ENCODE results near the gene NEK4.

DNA sequence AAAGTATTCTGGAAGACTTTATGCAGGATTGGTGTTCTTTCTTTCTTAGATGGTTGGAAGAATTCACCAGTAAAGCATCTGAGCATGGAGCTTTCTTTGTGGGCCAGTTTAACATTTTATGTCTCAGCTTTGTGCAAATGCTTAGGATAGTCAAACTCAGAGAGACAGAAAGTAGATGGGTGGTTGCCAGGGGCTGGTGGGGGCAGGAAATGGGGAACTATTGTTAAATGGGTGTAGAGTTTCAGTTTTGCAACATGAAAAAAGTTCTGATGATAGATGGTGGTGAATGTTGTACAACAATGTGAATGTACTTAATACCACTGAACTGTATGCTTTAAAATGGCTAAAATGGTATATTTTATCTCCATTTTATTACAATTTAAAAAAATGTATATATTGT is 40.1 kb downstream of the NEK4 start:
- no peak for TF ChIP-seq YY1 (IDR thresholded peaks at IDR 0.05)
- TF ChIP-seq, protein P1, sequence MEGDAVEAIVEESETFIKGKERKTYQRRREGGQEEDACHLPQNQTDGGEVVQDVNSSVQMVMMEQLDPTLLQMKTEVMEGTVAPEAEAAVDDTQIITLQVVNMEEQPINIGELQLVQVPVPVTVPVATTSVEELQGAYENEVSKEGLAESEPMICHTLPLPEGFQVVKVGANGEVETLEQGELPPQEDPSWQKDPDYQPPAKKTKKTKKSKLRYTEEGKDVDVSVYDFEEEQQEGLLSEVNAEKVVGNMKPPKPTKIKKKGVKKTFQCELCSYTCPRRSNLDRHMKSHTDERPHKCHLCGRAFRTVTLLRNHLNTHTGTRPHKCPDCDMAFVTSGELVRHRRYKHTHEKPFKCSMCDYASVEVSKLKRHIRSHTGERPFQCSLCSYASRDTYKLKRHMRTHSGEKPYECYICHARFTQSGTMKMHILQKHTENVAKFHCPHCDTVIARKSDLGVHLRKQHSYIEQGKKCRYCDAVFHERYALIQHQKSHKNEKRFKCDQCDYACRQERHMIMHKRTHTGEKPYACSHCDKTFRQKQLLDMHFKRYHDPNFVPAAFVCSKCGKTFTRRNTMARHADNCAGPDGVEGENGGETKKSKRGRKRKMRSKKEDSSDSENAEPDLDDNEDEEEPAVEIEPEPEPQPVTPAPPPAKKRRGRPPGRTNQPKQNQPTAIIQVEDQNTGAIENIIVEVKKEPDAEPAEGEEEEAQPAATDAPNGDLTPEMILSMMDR (IDR thresholded peaks at IDR 0.05; ENCODE audit: low read depth, low read length, missing input control), result no peak
- TF ChIP-seq REST (IDR thresholded peaks at IDR 0.05), result no peak
- TF ChIP-seq ZBTB33 (IDR thresholded peaks at IDR 0.05), result no peak
- no peak for TF ChIP-seq TAF1 (conservative IDR thresholded peaks at IDR 0.05)
- TF ChIP-seq SP1 (IDR thresholded peaks at IDR 0.05), result no peak
- no peak for TF ChIP-seq RAD21 (IDR thresholded peaks at IDR 0.05)
- TF ChIP-seq JUND (IDR thresholded peaks at IDR 0.05), result no peak
- no peak for TF ChIP-seq RXRA (IDR thresholded peaks at IDR 0.05)
- TF ChIP-seq MAX (IDR thresholded peaks at IDR 0.05), result no peak
- TF ChIP-seq GABPA (IDR thresholded peaks at IDR 0.05 in 1 of 2, conservative IDR thresholded peaks at IDR 0.05 in 1 of 2), result no peak
- TF ChIP-seq EGR1 (IDR thresholded peaks at IDR 0.05; ENCODE audit: low read depth in 2 of 2), result no peak
- TF ChIP-seq FOXA1 (IDR thresholded peaks at IDR 0.05), result no peak
